NCI-H1092 (cell line): Measurements from ENCODE around the gene ARHGEF1.
"Not testable (repeated sequence)": the region's sequence is repeated elsewhere in the genome, so short reads cannot be mapped to it uniquely, and the experiment has no call there.

Experiments used
- DNase-seq: peaks from one replicate; lab custom pipeline; 2025; lab: John Stamatoyannopoulos, UW

The ARHGEF1 gene

DNA sequence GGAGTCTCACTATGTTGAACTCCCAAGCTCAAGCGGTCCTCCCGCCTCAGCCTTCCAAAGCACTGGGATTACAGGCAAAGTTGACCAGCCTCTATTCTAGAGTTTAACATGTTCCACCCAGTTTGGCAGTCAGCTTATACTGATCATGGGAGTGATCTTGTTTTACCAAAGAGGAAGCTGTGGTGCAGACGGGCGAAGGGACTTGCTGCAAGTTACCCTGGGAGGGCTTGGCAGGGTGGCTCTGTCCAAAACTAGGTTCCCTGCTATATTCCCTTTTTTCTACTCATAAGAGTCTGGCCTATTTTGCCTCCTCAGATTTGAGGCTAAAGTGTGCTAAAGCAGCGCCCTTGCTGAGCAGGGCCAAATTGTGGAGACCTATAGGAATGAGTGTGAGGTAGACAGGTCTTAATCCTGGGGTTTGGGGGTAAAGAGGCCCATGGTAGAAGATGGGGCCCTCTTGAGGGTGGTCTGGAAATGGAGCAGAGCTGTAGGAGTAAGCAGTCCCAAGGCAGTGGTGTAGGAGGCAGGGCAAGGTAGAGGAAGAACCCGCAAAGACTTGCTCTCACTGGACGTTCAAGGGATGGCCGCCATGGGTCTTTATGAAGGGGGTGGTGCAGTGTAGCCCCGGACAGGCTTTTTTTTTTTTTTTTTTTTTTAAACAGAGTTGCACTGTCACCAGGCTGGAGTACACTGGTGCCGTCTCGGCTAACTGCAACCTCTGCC is 19.6 kb upstream of the ARHGEF1 start:
- no peak for DNase-seq

DNA sequence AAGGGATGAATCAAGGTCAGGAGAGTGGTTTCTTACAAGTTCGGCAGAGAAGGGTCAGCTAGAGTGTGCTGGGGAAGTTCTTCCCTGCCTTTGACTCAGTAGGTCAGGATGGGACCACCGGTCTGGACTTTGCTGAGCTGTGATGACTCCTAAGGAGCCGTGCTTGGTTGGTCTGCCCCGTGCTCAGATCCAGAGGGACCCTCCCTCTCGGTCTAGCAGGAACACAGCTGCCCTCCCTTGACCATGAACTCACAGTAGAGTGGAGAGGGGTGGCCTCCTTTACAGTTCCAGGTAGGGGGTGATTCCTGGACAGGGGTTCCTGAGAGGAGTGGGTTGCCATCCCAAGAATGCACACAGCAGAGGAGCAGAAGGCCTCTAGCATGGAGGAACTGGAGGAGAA is 18.6 kb upstream of the ARHGEF1 start:
- DNase-seq: no peak

DNA sequence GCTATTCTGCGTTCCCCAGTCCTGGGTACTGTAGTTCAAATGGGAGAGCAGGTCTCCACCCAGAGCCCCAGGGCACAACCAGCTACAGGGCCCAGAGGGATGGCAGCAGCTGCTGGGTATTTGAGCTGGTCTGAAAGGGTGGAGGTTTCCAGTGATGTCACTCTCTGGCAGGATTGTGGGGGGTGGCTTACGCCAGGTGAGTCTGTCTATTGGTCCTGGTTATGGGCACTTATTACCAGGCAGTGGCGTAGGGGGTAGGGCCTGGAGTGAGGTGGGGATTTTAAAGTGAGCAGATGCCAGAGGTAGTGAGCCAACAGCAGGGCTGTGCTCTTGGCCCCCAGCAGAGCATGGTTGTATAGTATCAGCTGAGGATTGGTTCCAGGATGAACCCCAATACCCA is 16.7 kb upstream of the ARHGEF1 start:
- DNase-seq: no peak

DNA sequence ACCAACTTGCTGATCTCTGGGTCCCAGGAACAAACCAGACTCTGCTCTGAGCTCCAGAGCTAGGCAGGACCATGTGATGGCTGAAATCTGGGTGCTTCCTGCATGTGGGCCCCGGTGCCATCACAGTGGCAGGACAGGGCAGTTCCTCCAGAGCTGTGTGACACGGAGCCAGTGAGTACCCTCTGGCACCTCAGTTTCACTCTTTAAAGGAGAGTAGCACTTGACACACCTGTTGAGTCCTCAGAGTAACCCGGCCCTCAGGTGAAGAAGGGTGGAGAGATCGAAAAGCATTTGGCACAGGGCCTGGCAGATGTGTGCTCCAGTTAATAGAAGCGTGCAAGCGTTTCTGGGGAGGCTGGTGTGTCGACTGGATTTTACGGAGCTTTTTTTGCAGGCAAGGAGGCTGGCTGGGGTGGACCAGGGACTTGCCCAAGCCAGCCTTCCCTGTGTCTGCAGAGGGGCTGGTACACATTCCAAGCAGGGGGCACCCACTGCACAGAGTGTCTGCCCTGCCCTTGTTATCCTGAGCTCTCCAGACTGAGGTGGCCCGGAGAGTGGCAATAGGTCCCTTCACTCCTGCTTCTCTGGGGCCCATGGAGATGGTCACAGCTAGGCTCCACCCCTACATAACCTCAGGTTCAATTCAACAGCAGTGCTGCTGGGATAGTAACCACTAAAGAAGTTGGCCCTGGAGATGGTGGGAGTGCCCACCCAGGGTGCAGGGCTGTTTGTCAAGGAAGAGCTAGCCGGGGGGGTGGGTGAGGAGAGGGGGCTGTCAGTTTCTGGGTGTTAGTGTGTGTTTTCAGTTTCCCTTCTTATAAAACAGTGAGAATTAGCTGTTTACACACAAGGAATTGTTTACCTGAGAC is 14.6 kb upstream of the ARHGEF1 start:
- DNase-seq: no peak

DNA sequence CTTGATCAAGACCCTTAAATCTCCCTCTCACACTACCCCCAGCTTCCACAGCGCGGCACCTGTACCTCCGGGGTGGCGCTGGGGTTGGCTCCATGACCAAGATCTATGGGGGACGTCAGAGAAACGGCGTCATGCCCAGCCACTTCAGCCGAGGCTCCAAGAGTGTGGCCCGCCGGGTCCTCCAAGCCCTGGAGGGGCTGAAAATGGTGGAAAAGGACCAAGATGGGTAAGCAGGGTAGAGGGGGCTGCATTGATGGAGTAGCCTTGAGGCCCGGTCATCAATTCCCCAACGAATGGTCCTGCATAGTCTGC is 14.0 kb upstream of the ARHGEF1 start:
- no peak for DNase-seq

DNA sequence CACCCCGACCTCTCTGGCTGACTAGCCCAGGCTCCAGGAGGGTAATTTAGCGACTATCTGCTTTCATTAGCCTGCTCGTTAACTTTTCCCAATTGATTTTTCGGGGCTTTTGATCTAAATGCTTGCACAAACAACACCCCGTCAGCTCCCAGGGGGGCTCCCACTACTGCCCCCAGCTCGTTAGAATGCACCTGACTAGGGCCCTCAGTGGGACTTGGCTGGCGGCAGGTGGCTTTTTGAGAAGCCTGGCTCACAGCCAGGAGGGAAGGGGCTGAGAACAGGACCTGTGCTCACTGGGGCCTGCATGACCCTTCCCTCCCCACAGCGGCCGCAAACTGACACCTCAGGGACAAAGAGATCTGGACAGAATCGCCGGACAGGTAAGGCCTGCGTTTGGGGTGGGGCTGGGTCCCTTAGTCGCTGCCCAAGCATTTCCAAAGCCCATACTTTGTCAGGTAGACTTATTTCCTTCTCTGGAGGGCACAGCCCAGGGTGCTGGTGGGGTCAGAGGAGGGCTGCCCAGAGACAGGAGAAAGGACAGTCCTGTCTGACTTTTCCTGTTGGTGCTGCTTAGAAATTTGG is 13.5 kb upstream of the ARHGEF1 start:
- DNase-seq: no peak

DNA sequence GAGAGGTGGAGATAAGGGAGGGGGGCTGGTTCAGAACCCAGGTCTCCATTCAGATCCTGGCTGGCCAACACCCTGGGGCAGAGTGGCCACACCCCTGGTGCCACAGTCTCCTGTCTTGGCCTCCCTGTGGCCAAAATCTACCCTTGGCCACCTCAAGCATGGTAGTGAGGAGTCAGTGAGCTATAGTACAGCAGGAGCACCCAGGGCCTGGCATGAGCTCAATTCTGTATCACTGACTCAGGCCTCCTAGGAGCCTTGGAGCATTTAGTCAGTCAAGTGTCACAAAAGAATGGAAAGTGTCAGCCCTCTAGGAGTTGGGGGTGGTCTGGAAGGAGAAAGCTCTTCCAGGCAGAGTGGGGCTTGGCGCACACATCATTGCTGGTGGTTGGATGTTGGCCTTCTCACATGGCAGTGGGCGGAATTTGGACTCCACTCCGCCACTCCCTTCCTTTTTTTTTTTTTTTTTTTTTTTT is 12.5 kb upstream of the ARHGEF1 start:
- DNase-seq: no peak

DNA sequence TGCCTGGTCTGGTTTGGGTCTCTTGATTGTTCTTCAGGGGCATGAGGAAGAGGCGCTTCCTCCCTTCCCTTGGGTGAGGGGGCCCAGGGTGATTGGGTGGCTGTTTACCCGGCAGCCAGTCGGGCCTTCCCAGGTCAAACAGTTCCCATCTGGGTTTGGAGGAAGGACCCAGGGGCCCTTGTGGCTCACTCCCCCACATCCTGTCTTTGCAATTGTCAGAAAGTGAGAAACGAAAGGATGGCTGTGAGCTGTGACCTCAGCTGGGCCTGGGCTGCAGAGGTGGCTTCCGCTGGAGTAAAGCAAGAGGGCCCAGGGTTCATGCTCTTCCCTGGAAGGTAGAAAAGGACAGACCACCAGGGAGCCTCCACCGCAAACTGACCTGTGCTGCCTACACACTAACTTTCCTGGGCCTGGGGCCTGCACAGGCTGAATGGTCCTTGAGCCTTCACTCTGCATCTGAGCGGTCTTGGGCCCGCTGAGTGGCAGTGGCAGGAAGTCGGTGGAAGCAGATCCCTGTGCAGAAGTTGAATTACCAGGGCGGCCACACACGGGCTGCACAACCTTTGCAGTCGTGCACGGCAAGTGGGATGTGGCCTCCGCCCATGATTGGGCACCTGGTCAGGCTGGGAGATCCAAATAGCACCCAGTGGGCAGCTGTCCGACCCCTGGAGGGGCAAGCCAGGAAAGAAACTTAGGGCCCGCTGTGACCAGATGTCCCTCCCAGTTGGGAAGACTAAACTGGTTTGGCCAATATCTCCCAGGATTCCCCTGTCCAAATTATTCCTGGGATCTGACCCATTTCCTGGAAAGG is 11.2 kb upstream of the ARHGEF1 start:
- DNase-seq: no peak

DNA sequence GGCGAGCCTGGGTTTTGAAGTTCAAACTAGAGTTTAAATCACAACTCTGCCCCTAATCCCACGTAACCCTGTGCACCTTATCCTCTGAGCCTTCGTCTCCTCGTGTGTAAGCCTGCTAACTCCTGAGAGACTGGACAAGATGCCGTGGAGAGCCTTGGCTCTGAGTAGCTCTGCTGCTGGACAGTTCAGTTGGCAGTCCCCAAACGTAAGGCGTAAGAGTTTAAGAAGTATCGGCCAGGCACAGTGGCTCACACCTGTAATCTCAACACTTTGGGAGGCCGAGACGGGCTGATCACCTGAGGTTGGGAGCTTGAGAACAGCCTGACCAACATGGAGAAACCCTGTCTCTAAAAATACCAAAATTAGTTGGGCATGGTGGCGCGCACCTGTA is 10.6 kb upstream of the ARHGEF1 start:
- DNase-seq: no peak

DNA sequence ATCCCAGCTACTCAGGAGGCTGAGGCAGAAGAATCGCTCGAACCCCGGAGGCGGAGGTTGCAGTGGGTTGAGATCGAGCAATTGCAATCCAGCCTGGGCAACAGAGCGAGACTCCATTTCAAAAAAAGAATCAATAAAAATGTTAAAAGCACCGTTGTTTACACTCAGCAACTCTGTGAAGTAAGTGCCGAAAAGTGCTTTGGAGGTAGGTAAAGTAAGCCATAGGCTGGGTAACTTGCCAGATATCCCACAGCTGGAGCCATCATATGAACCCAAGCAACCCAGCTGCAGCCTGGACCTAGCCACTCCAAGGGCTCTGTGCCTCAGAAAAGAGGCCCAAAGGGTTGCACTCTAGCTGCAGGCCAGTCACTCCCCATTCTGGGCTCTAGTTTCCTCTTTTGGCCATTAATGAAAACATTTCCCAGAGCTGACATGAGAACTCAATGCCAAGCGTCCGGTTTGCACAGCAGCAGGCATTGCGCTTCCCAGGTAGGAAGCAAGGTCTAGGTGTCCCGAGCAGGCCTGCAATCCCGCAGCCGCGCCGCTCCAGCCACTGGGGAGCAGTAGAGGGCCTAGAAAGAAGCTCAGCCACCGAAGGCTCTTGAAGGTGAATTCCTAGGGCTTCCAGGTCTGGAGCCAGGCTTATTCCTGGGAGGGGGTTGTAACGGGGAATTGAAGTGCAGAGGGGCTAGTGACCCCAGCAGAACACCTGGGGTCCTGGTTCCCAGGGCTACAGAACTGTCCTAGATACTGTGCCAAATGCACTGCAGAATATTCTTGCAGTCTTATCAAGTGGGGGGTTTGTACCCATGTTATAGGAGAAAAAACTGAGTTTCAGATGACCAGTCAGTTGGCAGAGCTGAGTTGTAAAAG is 10.0 kb upstream of the ARHGEF1 start:
- DNase-seq: no peak

DNA sequence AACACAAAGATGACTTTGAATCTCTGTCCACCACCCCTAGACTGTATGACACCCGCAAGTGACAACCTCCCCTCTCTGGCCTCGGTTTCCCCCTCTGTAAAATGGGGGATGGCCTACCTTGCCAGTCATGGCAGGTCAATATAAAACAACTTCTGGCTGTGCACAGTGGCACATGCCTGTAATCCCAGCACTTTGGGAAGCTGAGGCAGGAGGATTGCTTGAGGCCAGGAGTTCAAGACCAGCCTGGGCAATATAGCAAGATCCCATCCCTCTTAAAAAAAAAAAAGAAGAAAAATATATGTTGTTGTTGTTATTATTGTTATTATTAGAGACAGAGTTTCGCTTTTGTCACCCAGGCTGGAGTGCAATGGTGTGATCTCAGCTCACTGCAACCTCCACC is 7.0 kb upstream of the ARHGEF1 start:
- DNase-seq: not testable (repeated sequence)

DNA sequence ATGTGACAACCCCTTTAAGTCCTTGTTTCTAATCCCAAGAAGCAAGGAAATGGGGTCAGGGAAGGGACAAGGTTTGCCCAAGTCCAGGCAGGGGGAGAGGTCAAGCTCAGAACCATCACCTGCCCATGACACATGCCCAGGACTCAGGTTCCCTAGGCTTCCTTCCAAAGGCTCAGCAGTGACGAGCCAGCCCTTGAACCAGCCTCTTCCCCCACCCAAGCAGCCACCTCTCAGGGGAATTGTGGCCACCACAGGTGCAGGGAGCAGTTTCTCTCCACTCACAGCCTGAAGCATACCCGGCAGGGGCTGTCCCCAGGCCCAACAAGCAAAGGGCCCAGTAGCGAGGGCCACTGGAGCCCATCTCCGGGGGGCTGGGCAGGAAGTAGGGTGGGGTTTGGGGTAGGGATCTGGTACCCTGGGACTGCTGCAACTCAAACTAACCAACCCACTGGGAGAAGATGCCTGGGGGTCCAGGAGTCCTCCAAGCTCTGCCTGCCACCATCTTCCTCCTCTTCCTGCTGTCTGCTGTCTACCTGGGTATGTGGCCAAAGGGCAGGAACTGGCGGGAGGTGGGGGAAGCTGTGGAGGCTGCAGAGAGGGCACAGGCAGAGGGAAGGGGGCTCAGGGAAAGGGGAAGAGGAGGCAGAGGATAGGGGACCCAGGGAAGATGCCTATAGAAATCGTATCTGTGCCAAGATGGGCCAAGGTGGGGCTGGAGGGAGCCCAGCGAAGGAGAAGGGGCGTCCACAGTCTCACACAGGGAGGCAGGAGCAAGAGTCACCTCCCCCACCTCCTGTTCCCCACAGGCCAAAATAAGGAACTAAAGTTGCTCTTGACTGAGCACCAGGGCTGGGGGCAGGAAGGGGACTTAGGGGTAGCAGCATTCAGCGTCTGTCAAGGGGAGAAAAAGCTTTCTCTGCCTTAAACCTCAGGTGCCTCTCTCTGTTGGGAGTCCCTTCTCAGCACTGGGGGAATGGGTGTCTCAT is 5.8 kb upstream of the ARHGEF1 start, which contains the start of gene CD79A:
CD79A (plus strand) TSS at position 433 of the 986 bp plus-strand sequence; CDS start at position 459, 26 bp downstream.
- DNase-seq: no peak

DNA sequence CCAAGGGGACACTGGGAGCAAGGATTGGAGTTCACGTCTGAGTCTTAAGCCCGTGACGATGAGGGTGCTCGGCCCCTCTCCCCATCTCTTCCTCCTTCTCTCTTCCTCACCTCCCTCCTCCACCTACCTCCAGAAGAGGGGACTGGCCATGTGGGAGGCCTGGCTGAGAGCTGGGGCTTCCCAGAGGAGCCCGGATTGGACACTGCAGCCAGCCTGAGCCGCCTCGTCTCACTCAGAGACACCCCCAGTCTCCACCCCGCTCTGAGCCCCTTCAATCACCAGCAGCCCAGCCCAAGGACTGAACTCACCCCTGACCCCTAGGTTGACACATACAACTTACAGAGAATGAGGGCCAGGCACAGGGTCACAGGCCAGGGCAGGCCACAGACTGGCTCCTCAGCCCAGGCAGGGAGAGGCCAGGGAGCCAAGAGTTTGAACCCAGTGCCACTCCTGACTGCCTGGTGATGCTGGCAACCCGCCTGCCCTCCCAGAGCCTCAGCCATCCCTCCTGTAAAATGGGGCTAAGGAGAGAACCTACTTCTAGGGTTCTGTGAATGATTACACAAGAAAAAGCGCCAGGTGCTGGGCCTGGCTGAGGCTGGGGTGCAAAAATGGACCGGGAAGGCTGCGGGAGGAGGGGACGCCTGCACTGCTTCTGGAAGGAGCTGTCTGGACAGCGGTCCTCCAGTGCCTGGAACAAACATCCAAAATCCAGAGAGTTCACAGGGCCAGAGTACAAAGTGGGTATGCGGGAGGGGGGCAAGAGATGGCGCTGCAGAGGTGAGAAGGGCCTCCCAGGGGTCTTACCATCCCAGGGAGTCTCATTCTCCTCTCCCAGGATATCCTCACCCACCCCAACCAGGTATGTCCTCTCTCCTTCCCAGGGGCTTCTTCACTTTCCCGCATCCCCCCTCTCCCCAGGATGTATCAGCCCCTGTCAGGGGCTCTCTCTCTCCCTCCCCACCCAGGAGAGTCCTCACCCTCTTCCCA is 4.8 kb upstream of the ARHGEF1 start:
- DNase-seq: no peak

DNA sequence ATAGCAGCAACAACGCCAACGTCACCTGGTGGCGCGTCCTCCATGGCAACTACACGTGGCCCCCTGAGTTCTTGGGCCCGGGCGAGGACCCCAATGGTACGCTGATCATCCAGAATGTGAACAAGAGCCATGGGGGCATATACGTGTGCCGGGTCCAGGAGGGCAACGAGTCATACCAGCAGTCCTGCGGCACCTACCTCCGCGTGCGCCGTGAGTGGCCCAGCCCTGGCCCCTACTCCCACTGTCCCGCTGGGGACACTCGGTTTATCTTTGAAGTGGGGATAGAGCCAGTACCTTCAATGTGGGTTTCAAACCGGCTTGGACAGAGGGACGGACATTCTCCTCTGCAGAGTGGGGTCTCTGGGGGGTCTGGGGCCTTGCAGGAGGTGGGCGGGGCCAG is 3.9 kb upstream of the ARHGEF1 start:
- no peak for DNase-seq

DNA sequence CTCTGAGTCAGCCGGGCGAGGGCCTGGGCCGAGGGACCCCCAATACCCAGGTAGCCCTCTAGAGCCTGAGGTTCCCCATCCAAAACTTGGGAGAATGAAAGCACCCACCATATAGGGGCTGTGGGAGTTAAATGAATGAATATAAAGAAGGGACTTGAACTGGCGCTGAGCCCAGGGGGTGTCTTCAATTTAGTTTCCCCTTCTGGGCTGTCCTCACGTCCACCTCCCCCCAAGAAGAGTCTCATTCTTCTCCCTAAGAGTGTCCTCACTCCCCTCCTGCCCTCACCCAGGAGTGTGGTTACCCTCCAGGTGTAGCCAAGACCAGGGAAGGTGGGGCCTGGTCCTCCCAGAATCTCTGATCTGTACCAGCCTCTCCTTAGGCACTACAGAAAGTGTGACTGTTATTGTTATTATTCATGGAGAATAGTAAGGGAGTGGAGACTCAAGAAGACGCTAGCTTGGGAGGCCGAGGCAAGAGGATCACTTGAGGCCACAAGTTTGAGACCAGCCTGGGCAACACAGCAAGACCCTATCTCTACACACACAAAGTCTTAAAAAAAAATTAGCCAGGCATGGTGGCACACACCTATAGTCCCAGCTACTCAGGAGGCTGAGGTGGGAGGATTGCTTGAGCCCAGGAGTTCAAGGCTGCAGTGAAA is 3.2 kb upstream of the ARHGEF1 start:
- no peak for DNase-seq

DNA sequence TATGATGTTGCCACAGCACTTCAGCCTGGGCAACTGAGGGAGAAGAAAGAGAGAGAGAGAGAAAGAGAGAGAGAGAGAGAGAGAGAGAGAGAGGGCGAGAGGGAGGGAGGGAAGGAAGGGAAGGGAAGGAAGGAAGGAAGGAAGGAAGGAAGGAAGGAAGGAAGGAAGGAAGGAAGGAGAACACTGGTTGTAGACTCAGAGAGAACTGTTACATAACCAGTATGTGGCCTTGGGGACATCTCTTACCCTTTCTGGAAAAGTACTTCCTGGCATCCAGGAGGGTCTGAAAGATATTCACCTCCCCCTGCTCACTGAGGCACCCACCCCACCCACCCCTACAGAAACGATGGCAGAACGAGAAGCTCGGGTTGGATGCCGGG is 2.7 kb upstream of the ARHGEF1 start:
- no peak for DNase-seq

DNA sequence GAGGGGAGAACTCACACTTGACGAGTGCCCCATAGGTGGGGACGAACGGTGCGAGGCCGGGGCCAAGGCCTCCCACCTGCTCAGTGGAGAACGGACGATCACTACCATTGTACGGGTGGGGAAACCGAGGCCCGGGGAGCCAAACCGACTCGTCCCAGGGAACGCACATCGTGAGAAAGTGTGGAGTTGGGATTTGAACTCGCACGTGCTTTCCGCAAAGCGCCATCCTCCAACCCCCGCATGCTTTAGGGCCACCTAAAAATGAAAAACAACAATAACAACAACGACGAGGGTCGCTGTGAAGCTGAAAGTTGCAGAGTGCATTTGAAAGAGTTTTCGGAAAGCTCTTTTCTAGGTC is 458 bp downstream of the ARHGEF1 start:
- DNase-seq: no peak
